ENCODE data around the gene FOCAD.

GRCh38 chr9:20996809-20997208, 312.8 kb downstream of the FOCAD start:
- TF ChIP-seq CTCF (conservative IDR thresholded peaks at IDR 0.05) (no peak), EZH2 (IDR thresholded peaks at IDR 0.05; ENCODE audit: low read depth) (no peak)
